Measurements from ENCODE around the gene TXNL1.
"Not testable (repeated sequence)": the region's sequence is repeated elsewhere in the genome, so short reads cannot be mapped to it uniquely, and the experiment has no call there.

The TXNL1 gene

GRCh38 chr18:56643381-56643780 lies 5.0 kb upstream of the TXNL1 start:
- DNase-seq = peak; percentile 63

DNA sequence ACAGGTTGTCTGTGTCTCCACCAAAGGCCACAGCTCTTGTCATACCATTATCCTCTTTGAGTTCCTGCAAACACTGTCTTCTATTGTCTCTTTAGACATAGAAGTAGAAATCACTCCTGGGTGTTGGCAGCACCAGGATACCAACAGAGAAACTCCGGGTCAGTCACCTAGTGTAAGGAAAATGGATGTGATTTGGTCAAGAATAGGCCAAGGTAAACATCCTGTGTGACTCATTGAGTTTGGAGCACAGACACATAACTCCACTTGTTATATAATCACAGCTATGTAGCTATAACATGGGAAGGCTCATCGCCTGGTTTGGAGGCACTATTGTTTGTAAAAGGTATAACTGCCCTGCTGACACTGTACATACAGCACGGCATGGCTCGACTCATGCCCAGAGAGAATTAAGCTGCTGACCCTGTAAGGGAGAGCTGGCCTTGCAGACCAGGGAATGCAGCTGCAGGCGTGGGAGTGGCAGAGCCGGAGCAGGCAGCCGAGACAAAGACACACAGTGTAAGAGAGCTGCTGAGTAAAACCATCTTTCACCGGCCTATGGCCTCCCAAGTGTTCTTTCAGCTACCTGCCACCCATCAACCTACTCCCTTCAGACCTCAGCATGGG lies 3.4 kb upstream of the TXNL1 start:
- no peak for DNase-seq

- DNase-seq = no peak
These were observed 1.2 kb upstream of the TXNL1 start for GRCh38 chr18:56639571-56639970.

DNA sequence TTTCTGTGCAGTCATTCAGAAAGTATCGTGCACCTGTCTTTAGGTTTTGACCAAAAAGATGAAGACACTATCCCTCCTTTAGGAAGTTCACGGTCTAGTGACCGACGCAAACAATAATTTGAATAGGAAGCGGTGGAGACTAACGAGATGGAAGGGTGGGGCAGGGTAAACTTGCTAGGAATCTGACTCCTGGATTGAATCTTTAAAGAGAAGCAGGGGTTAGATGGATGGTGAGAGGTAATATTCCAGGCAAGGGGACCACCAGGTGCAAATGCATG lies 651 bp upstream of the TXNL1 start:
- DNase-seq = no peak

GRCh38 chr18:56637711-56638231 lies 621 bp downstream of the TXNL1 start:
- peak; percentile 52 for DNase-seq

DNA sequence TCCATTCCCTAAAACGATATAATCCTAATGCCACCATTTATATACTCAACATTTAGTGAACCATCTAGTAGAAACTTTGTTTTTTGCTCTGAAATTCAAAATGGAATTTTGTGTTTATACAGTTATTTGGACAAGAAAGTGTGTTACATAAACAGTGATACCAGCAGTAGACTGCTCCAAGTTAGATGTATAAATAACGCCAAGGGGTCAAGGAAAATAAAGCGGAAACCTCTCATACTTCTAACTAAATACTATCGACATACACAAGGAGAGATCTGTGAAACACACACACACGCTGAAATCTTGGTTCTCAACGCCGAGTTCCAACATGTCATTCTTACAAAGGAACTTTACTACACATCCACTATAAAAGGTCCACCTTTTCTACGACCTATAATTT lies 1.2 kb downstream of the TXNL1 start:
- no peak for DNase-seq

DNA sequence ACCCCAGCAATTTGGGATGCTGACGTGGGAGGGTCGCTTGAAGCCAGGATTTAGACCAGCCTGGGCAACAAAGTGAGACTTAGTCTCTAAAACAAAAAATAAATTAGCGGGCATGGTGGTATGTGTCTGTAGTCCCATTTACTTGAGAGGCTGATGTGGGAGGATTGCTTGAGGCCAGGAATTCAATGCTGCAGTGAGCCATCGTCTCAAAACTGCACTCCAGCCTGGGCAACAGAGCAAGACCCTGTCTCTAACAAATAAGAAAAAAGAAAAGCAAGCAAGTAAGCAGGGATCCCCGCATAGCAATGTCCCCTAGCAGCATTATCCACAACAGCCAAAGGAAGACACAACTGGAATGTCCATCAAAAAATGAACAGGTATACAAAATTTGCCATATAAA lies 3.4 kb downstream of the TXNL1 start:
- no peak for DNase-seq

DNA sequence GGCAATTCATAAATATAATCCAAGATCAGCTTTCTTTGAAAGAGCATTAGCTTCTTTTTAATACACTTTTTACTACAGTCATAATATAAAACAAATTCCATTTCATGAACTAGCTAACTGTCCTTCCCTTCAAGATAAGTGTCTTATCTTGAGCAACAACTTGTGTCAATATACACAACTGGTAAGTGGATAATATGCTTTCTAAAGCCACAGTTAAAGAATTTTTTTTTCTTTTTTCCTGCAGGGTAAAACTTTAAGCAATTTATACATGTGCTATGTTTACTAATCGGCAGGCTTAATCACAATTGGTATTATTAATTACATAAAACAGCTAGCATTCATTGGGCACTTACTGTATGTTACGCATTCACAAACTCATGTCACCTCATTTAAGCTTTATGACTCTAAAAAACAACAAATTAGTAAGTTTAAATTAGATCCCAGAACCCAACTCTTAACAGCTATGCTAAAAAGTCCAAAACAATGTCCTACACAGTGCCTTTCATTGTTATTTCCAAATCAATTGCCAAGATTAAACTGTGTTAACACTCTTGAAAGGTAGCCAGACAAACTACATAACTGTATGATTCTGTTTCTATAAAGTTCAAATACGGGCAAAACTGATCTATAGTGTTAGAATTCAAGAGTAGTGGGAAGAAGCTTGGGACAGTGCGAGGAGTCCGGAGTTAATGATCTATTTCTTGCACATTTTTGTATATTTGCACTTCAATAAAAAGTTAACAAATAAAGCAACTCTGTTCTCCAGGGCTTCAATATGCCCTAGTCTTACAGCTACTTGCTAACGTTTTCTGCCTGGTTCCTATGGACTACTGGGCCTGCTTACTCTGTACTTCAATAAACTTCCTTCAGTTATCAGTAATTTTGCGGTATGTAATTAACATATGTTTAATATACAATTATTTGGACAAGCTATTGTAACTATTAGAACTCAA lies 6.0 kb downstream of the TXNL1 start:
- DNase-seq = peak; percentile 84

- no peak for DNase-seq
These were observed 10.4 kb downstream of the TXNL1 start for GRCh38 chr18:56627991-56628390.

DNA sequence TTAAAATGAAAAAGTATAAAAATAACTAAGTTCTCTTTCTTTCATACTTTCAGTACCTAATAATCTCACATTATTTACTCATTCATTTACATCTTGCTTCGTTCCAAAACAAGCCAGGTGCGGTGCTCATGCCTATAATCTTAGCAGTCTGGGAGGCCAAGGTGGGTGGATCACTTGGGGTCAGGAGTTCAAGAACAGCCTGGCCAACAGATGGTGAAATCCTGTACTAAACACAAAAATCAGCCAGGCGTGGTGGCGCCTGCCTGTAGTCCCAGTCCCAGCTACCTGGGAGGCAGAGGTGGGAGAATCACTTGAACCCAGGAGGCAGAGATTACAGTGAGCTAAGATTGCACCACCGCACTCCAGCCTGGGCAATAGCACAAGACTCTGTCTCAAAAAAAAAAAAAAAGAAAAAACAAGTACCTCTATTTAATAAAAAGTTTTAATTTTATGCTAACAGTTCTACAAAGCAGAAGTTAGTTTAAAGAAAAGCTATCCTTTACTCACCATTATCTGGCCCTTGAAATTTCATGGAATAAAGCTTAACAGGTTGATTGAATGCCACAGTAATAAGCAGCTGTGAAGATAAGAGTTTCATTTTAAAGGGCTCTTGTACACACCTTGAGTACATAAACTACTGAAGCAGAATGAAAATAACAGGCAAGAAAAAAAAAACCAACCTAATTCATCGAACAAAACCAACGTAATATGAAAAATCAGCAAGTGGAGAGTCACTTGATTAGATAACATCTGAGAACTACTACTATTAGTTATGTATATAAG lies 22.5 kb downstream of the TXNL1 start:
- DNase-seq = no peak

- no peak for DNase-seq
These were observed 31.8 kb downstream of the TXNL1 start for GRCh38 chr18:56606618-56607017.

DNA sequence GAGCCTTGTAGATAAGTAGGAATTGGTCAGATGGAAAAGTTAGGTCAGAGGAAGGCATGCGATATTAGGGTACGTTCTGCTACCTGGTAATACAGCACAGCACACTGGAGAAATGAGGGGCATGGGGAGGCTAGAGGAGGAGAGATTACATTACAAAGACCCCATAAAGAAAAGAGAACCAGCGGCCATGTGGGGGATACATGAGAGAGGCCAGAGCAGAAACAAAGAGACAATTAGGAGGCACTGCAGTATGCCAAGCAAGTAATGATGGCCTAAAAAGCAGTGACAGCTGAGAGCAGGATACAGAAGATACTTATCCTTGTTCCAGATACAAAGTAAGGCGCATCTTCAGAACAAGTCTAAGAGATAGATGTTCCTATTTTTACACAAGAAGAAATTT lies 40.0 kb downstream of the TXNL1 start:
- no peak for DNase-seq

GRCh38 chr18:56593906-56594305 lies 44.5 kb downstream of the TXNL1 start:
- no peak for DNase-seq

DNA sequence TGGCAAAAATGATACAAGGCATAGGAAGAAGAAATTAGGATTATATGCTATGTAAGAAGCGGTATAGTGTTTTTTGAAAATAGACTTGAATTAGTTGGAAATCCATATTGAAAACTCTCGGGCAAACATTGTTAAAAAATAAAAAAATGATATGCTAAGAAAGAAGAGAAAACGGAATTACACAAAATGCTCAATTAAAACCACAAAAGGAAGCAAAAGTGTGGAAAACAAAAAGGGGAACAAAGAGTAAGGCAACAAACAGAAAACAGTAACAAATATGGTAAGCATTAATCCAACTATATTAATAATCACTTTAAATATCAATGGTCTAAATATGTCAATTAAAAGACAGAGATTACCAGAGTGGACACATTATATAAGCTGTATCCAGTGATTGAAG lies 58.4 kb downstream of the TXNL1 start:
- DNase-seq = no peak

- no peak for DNase-seq
These were observed 58.9 kb downstream of the TXNL1 start for GRCh38 chr18:56579451-56579850.

- no peak for DNase-seq
These were observed 61.4 kb downstream of the TXNL1 start for GRCh38 chr18:56576826-56577573.

- DNase-seq = peak; percentile 77
These were observed 62.4 kb downstream of the TXNL1 start for GRCh38 chr18:56575819-56576663.

GRCh38 chr18:56574861-56575260 lies 63.5 kb downstream of the TXNL1 start:
- no peak for DNase-seq

DNA sequence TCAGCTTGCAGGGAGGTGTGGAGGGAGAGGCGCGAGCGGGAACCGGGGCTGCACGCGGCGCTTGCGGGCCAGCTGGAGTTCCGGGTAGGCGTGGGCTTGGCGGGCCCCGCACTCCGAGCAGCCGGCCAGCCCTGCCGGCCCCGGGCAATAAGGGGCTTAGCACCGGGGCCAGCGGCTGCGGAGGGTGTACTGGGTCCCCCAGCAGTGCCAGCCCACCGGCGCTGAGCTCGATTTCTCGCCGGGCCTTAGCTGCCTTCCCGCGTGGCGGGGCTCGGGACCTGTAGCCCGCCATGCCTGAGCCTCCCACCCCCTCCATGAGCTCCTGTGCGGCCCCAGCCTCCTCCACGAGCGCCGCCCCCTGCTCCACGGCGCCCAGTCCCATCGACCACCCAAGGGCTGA lies 66.1 kb downstream of the TXNL1 start:
- not testable (repeated sequence) for DNase-seq

DNA sequence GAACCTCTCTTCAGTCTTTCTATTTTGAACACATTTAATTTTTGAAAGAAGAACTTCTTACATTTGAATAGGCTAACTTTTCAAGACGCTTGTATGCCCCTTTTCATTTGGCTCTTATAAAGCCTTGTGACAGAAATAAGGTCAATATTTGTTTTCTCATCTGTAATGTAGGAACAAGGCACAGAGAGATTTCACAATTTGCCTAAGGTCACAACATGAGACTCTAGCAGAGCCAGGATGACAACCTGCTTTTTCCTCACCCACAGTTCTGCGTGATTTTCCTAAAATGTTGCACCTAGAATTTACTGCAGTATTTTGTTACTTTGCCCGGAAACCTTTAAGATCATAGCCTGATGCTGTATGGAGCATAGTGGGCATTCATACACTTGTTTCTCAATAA lies 67.4 kb downstream of the TXNL1 start:
- no peak for DNase-seq

- DNase-seq = no peak
These were observed 69.0 kb downstream of the TXNL1 start for GRCh38 chr18:56569416-56569815.

DNA sequence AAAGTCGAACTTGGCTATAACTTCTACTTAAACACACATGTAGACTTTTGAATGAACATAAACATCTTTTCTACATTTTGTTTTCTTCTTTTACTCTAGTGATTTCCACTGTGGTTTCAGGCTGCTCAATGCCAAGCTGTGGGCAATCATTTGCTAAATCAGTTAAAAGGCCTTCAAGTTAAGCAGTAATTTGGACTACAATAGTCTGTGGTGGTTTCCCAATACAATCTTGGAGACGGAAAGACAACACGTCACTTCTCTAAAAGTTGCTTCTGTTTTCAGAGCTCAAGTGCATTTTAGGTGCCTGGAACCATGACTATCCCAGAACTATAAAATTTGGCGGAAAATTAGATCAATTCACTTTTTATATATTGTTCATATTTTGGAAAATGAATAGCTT lies 69.4 kb downstream of the TXNL1 start:
- peak; percentile 13 for DNase-seq

Measured in hematopoietic multipotent progenitor cell treated with erythropoietin and hydrocortisone succinate and interleukin-3 and kit ligand, for 4 days (in vitro differentiated cells).